ENCODE measurements around the gene CABLES2.

The CABLES2 gene

GRCh38 chr20:62451156-62451767, 44.2 kb upstream of the CABLES2 start:
- H3K4me3 ChIP-seq (replicated peaks; ENCODE audit: low read depth, low read length), result no peak overlapping the region
- TF ChIP-seq, protein P1, sequence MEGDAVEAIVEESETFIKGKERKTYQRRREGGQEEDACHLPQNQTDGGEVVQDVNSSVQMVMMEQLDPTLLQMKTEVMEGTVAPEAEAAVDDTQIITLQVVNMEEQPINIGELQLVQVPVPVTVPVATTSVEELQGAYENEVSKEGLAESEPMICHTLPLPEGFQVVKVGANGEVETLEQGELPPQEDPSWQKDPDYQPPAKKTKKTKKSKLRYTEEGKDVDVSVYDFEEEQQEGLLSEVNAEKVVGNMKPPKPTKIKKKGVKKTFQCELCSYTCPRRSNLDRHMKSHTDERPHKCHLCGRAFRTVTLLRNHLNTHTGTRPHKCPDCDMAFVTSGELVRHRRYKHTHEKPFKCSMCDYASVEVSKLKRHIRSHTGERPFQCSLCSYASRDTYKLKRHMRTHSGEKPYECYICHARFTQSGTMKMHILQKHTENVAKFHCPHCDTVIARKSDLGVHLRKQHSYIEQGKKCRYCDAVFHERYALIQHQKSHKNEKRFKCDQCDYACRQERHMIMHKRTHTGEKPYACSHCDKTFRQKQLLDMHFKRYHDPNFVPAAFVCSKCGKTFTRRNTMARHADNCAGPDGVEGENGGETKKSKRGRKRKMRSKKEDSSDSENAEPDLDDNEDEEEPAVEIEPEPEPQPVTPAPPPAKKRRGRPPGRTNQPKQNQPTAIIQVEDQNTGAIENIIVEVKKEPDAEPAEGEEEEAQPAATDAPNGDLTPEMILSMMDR (IDR thresholded peaks at IDR 0.05; ENCODE audit: low read length, missing control alignments), result no peak
- no peak for DNase-seq (ENCODE audit: low read depth)

DNA sequence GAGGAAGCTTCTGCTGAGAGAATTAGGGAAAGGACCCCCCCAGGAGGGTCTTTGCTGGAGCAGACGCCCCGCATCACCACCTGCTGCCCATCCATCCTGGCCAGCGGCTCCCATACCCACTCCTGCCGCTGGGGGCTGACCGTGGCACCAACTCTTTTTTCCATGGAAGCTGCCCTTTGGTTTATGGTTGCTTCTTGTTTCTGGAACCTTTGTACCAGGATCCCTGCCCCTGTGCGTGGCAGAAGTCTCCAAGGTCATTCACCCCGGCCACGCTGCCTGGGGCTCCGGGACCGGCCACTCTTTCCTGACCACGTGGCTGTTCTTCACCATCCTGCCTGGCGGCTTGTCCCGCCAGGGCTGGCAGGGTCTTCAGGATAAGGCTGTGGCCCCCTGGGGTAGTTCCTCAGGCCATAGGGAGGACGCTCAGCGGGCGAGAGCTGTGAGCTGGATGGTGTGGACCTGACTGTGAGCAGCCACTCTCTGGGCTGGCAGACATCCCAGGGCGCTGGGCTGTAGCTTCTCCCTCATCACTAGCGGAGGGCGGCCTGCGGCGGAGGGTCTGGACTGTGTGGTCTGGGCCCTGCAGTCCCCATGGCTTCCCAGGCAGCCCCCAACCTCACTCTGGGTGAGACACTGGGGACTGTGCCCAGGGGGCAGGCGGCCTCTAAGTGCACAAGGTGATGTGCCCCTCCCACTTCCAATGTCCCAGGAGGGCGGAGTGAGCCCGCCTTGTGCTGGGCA, 43.0 kb upstream of the CABLES2 start:
- no peak for DNase-seq (ENCODE audit: low read depth)
- TF ChIP-seq, protein P1 (IDR thresholded peaks at IDR 0.05; ENCODE audit: low read length, missing control alignments), result no peak
- no peak overlapping the region for H3K4me3 ChIP-seq (replicated peaks; ENCODE audit: low read depth, low read length)

DNA sequence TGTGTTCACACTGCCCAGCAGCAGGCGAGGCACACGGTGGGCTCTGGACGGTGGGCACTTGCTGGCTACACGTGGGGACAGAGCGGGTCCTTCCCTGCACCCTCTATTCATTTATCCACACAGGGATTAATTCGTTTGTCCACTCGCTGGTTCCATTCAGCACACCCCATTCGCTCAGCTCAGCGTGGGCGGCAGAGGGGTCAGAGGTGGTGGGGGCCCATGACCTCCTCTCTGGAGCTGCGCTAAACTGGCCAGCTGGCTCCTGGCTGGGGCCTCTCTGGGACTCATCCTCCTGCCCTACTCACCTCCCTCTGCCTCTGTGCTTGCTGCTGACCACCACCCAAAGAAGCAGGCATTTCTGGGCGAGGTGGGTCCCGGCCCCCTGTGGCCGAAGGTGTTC, 41.7 kb upstream of the CABLES2 start:
- no peak for DNase-seq (ENCODE audit: low read depth)
- no peak overlapping the region for H3K4me3 ChIP-seq (replicated peaks; ENCODE audit: low read depth, low read length)
- TF ChIP-seq, protein P1 (IDR thresholded peaks at IDR 0.05; ENCODE audit: low read length, missing control alignments), result no peak

- no peak for DNase-seq (ENCODE audit: low read depth)
- no peak overlapping the region for H3K4me3 ChIP-seq (replicated peaks; ENCODE audit: low read depth, low read length)
- TF ChIP-seq, protein P1 (IDR thresholded peaks at IDR 0.05; ENCODE audit: low read length, missing control alignments), result no peak
Observed at GRCh38 chr20:62448038-62448437, 41.0 kb upstream of the CABLES2 start.

- no peak for DNase-seq (ENCODE audit: low read depth)
- TF ChIP-seq, protein P1 (IDR thresholded peaks at IDR 0.05; ENCODE audit: low read length, missing control alignments), result no peak
- no peak overlapping the region for H3K4me3 ChIP-seq (replicated peaks; ENCODE audit: low read depth, low read length)
Observed at GRCh38 chr20:62446888-62447869, 40.1 kb upstream of the CABLES2 start.

GRCh38 chr20:62446481-62446880, 39.4 kb upstream of the CABLES2 start:
- DNase-seq (ENCODE audit: low read depth), result no peak
- no peak overlapping the region for H3K4me3 ChIP-seq (replicated peaks; ENCODE audit: low read depth, low read length)

More at GRCh38 chr20:62446481-62446880, 39.4 kb upstream of the CABLES2 start:
- TF ChIP-seq, protein P1 (IDR thresholded peaks at IDR 0.05; ENCODE audit: low read length, missing control alignments), result no peak

All from fibroblast of pulmonary artery (primary cell).